Caco-2 (cell line): ENCODE results near the gene GPR171. TPM values are rescaled to one million over a fixed set of nuclear protein-coding genes. Genes with fewer than 3 reads are reported as not detected.

Experiments used
- BruUV-seq: library from RNA; stranded (reverse); fragments of 400-500 nt; replicated peaks from 2 replicates; lab custom pipeline; 2021; lab: Mats Ljungman, UMichigan
- CTCF ChIA-PET: fragments of 300-600 bp; sonication (Branson Sonifier 250); formaldehyde crosslinking; loops from one replicate; lab custom pipeline; 2022; ENCODE audit warnings: antibody characterized with exemption; lab: Charles Lee
- POLR2A ChIA-PET: fragments of 300-600 bp; sonication (Branson Sonifier 250); formaldehyde crosslinking; loops from one replicate; lab custom pipeline; 2022; ENCODE audit warnings: antibody characterized with exemption; lab: Charles Lee
- DNase-seq, 2 experiments: peaks; one replicate each; pipeline versions ENCODE4 v3.0.0 to v3.0.0-alpha.2; 2020 to 2022
- H3K27me3 ChIP-seq: replicated peaks from 2 replicates; pipeline ENCODE4 v1.6.0; 2011; ENCODE audit warnings: low read length; ENCODE audit not compliant: control insufficient read depth, insufficient read depth
- H3K36me3 ChIP-seq: 2 replicates; pipeline ENCODE4 v1.5.1; 2011; ENCODE audit warnings: low read length; ENCODE audit not compliant: control insufficient read depth, insufficient read depth
- H3K4me1 ChIP-seq: fragments of 250-450 bp; sonication (Bioruptor Pico); 2 replicates; pipeline ENCODE4 v1.5.1; 2020; ENCODE audit warnings: mild to moderate bottlenecking
- H3K4me3 ChIP-seq: 2 replicates; pipeline ENCODE4 v1.5.1; 2011; ENCODE audit warnings: low read depth, mild to moderate bottlenecking, control low read depth, low read length
- H3K9me3 ChIP-seq: fragments of 250-450 bp; sonication (Bioruptor Pico); 2 replicates; pipeline ENCODE4 v1.5.1; 2020; ENCODE audit warnings: mild to moderate bottlenecking, moderate library complexity
- H3K27ac Mint-ChIP-seq: one replicate; pipeline ENCODE4 v1.8.0; 2022; ENCODE audit warnings: mixed read lengths; ENCODE audit not compliant: unreplicated experiment
- H3K27me3 Mint-ChIP-seq: one replicate; pipeline ENCODE4 v1.8.0; 2022; ENCODE audit warnings: mixed read lengths; ENCODE audit not compliant: insufficient read depth, unreplicated experiment
- H3K36me3 Mint-ChIP-seq: one replicate; pipeline ENCODE4 v1.8.0; 2022; ENCODE audit warnings: mild to moderate bottlenecking, mixed read lengths; ENCODE audit not compliant: insufficient read depth, unreplicated experiment
- H3K4me1 Mint-ChIP-seq: one replicate; pipeline ENCODE4 v1.8.0; 2022; ENCODE audit warnings: low read depth, mixed read lengths; ENCODE audit not compliant: unreplicated experiment
- H3K4me3 Mint-ChIP-seq: one replicate; pipeline ENCODE4 v1.8.0; 2022; ENCODE audit warnings: mild to moderate bottlenecking, moderate library complexity, mixed read lengths; ENCODE audit not compliant: unreplicated experiment
- H3K9me3 Mint-ChIP-seq: one replicate; pipeline ENCODE4 v1.8.0; 2022; ENCODE audit warnings: mixed read lengths; ENCODE audit not compliant: unreplicated experiment
- CTCF ChIP-seq, 2 experiments: fragments of 200-600 bp in 1 of 2; IDR thresholded peaks; 1 replicate in 1 of 2; 2 replicates in 1 of 2; pipeline versions ENCODE4 v1.5.1 to v1.8.0; 2011 to 2022; ENCODE audit warnings: antibody characterized with exemption in 1 of 2, control low read depth in 1 of 2, inconsistent platforms in 1 of 2, low read depth in 1 of 2, low read length in 1 of 2, mild to moderate bottlenecking in 1 of 2, moderate library complexity in 1 of 2; ENCODE audit not compliant: insufficient read depth in 1 of 2, severe bottlenecking in 1 of 2, unreplicated experiment in 1 of 2
- intact Hi-C: fragments of 100-400 bp; cut with micrococcal nuclease; formaldehyde crosslinking; loops from one replicate; pipeline ENCODE4 v1.10.0; 2022; ENCODE audit not compliant: unreplicated experiment
- total RNA-seq: library from RNA; stranded (reverse); gene quantifications from 2 replicates; pipeline ENCODE4 v1.2.3, GENCODE V29; 2022

GPR171 gene
- total RNA-seq, 1 experiment from 2014 or later: not detected

- intact Hi-C loops: no loop called here
- no peak overlapping the region for H3K4me3 ChIP-seq
- no peak for DNase-seq
- Mint-ChIP-seq H3K4me1 (peaks cover 34% of the 10 kb centered on the region), H3K4me3 (no peak overlapping the region), H3K36me3 (peaks cover 7% of the 10 kb centered on the region), H3K27ac (no peak overlapping the region), H3K9me3 (peaks cover 19% of the 10 kb centered on the region), H3K27me3 (no peaks in the 10 kb centered on the region)
- H3K36me3 ChIP-seq: no peaks in the 10 kb centered on the region
- ChIA-PET POLR2A (no interaction called here), CTCF (interaction anchor here (0.6 to 1.2 kb wide), 2 partner anchors 32 to 1428 kb away, joined by 3 read pairs; no protein-coding TSS in a partner anchor)
- no peak for TF ChIP-seq CTCF (IDR thresholded peaks at IDR 0.05; ENCODE audit: insufficient read depth in 1 of 2, low read depth in 1 of 2, low read length in 1 of 2, severe bottlenecking in 1 of 2, unreplicated experiment in 1 of 2)
- H3K4me1 ChIP-seq: peaks cover 49% of the 10 kb centered on the region
- H3K9me3 ChIP-seq: no peaks in the 10 kb centered on the region
- no TSS peak for BruUV-seq
- H3K27me3 ChIP-seq: no peaks in the 10 kb centered on the region
Measured at GRCh38 chr3:151200586-151200985, 2.4 kb downstream of the GPR171 start.

- no peak for TF ChIP-seq CTCF (IDR thresholded peaks at IDR 0.05; ENCODE audit: insufficient read depth in 1 of 2, low read depth in 1 of 2, low read length in 1 of 2, severe bottlenecking in 1 of 2, unreplicated experiment in 1 of 2)
- no TSS peak for BruUV-seq
- no peak for DNase-seq
- POLR2A ChIA-PET: no interaction called here
- Mint-ChIP-seq H3K27ac (peak overlapping the region; percentile 95), H3K36me3 (peaks cover 7% of the 10 kb centered on the region), H3K9me3 (peaks cover 19% of the 10 kb centered on the region), H3K4me3 (peak overlapping the region; percentile 9), H3K27me3 (no peaks in the 10 kb centered on the region), H3K4me1 (peaks cover 34% of the 10 kb centered on the region)
- peaks cover 52% of the 10 kb centered on the region for H3K4me1 ChIP-seq
- CTCF ChIA-PET: interaction anchor here (0.6 to 1.2 kb wide), 2 partner anchors 32 to 1427 kb away, joined by 3 read pairs; no protein-coding TSS in a partner anchor
- H3K4me3 ChIP-seq: no peak overlapping the region
- no peaks in the 10 kb centered on the region for H3K36me3 ChIP-seq
- intact Hi-C loops: no loop called here
- H3K9me3 ChIP-seq: no peaks in the 10 kb centered on the region
- H3K27me3 ChIP-seq: no peaks in the 10 kb centered on the region
Measured at GRCh38 chr3:151199554-151200438, 3.2 kb downstream of the GPR171 start.

DNA sequence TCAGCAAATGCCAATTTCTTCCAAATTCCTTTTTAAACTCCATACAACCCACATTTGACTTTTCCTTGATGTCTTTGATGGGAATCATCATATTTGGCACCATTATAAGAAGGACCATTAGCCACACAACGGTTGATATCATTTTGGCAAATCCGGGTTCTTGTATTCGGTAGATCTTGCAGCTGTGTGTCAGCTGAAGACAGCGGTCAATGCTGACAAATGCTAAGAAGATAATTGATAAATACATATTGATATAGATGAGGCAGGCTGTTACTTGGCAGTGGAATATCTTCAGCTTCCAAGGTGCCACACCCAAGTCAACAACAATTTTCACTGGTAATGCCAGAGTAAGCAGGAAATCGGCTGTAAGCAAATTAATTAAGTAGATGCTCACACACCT lies 4.2 kb downstream of the GPR171 start:
- Mint-ChIP-seq H3K4me1 (peaks cover 28% of the 10 kb centered on the region), H3K36me3 (peaks cover 7% of the 10 kb centered on the region), H3K9me3 (peaks cover 19% of the 10 kb centered on the region), H3K27ac (peak overlapping the region; percentile 95), H3K27me3 (no peaks in the 10 kb centered on the region), H3K4me3 (peak overlapping the region; percentile 53)
- BruUV-seq: TSS peak; percentile 74
- no peaks in the 10 kb centered on the region for H3K9me3 ChIP-seq
- no peak for DNase-seq
- POLR2A ChIA-PET: no interaction called here
- no peak overlapping the region for H3K4me3 ChIP-seq
- no peak for TF ChIP-seq CTCF (IDR thresholded peaks at IDR 0.05; ENCODE audit: insufficient read depth in 1 of 2, low read depth in 1 of 2, low read length in 1 of 2, severe bottlenecking in 1 of 2, unreplicated experiment in 1 of 2)
- intact Hi-C loops: loop anchor here (1.0 kb wide), 1 partner anchor 27 kb away; no protein-coding TSS in a partner anchor
- no peaks in the 10 kb centered on the region for H3K36me3 ChIP-seq
- peaks cover 52% of the 10 kb centered on the region for H3K4me1 ChIP-seq
- H3K27me3 ChIP-seq: no peaks in the 10 kb centered on the region
- CTCF ChIA-PET: no interaction called here
